HepG2 (cell line): Measurements from ENCODE around the gene ATP9B.

Experiments
- CHD4 ChIP-seq: fragments of 200-600 bp; sonication (generic); IDR thresholded peaks from 2 replicates; pipeline ENCODE4 v1.7.0; 2017; ENCODE audit warnings: mild to moderate bottlenecking, low read length, borderline replicate concordance
- CREB1 ChIP-seq, 2 experiments: fragments of 450-650 bp in 1 of 2; IDR thresholded peaks; 2 replicates each; pipeline ENCODE4 v1.6.1; 2016 to 2017; ENCODE audit warnings: control low read depth in 1 of 2, mild to moderate bottlenecking in 1 of 2, missing compliant biosample characterization in 1 of 2, missing genetic modification characterization in 1 of 2
- GTF2F1 ChIP-seq: fragments of 150-350 bp; IDR thresholded peaks from 2 replicates; pipeline ENCODE4 v1.6.1; 2014; ENCODE audit warnings: low read length
- HDAC6 ChIP-seq: fragments of 200-600 bp; sonication (generic); IDR thresholded peaks from 2 replicates; pipeline ENCODE4 v1.7.0; 2017; ENCODE audit warnings: mild to moderate bottlenecking, antibody characterized with exemption, low read length, low read depth
- NFIC ChIP-seq: IDR thresholded peaks from 2 replicates; pipeline ENCODE4 v1.6.1; 2012; ENCODE audit warnings: mild to moderate bottlenecking, low read length, inconsistent platforms
- PAX8 ChIP-seq: sonication (generic); formaldehyde crosslinking; IDR thresholded peaks from 2 replicates; pipeline ENCODE4 v1.8.0; 2022; ENCODE audit warnings: mild to moderate bottlenecking, missing genetic modification reagents, borderline replicate concordance
- SRY ChIP-seq: sonication (generic); formaldehyde crosslinking; IDR thresholded peaks from 2 replicates; pipeline ENCODE4 v1.8.0; 2022; ENCODE audit warnings: mild to moderate bottlenecking, missing genetic modification reagents
- ZSCAN21 ChIP-seq: sonication (generic); formaldehyde crosslinking; IDR thresholded peaks from 2 replicates; pipeline ENCODE4 v1.8.0; 2022; ENCODE audit warnings: mild to moderate bottlenecking, missing genetic modification reagents, moderate library complexity, borderline replicate concordance

- TF ChIP-seq ZSCAN21 (CRISPR knock-in tag) (no peak), CREB1 (IDR thresholded peaks at IDR 0.05) (peak; percentile 58), CREB1 (CRISPR knock-in tag; IDR thresholded peaks at IDR 0.05) (no peak), PAX8 (no peak), HDAC6 (no peak), CHD4 (no peak), NFIC (no peak), GTF2F1 (no peak), SRY (CRISPR knock-in tag) (no peak)
Measured at GRCh38 chr18:79092874-79093273, 23.7 kb downstream of the ATP9B start.
